Globus pallidus (tissue), 1 donor: ENCODE data around the gene ANKS1A.

Experiments
- DNase-seq: peaks from one replicate; pipeline ENCODE4 v3.0.0-alpha.2; 2015; ENCODE audit warnings: low spot score

Gene ANKS1A

GRCh38 chr6:35084511-35085203 lies 195.6 kb downstream of the ANKS1A start:
- DNase-seq, result no peak

GRCh38 chr6:35085359-35086281 lies 196.6 kb downstream of the ANKS1A start:
- DNase-seq, result no peak

GRCh38 chr6:35086282-35086632 lies 197.2 kb downstream of the ANKS1A start:
- no peak for DNase-seq

GRCh38 chr6:35086636-35087360 lies 197.7 kb downstream of the ANKS1A start:
- no peak for DNase-seq

GRCh38 chr6:35087361-35088280 lies 198.6 kb downstream of the ANKS1A start:
- DNase-seq, result no peak

- no peak for DNase-seq
Observed at GRCh38 chr6:35088281-35089215, 199.5 kb downstream of the ANKS1A start.

- DNase-seq, result no peak
Observed at GRCh38 chr6:35089216-35089934, 200.3 kb downstream of the ANKS1A start.

GRCh38 chr6:35089935-35090505 lies 201.0 kb downstream of the ANKS1A start:
- DNase-seq, result no peak

GRCh38 chr6:35090734-35091133 lies 201.7 kb downstream of the ANKS1A start:
- DNase-seq, result no peak

GRCh38 chr6:35091346-35092083 lies 202.5 kb downstream of the ANKS1A start:
- DNase-seq, result no peak

GRCh38 chr6:35092362-35093117 lies 203.5 kb downstream of the ANKS1A start:
- no peak for DNase-seq

- no peak for DNase-seq
Observed at GRCh38 chr6:35093118-35093445, 204.0 kb downstream of the ANKS1A start.

- DNase-seq, result no peak
Observed at GRCh38 chr6:35093783-35094182, 204.7 kb downstream of the ANKS1A start.

- DNase-seq, result no peak
Observed at GRCh38 chr6:35094183-35094582, 205.1 kb downstream of the ANKS1A start.

GRCh38 chr6:35096129-35096862 lies 207.2 kb downstream of the ANKS1A start:
- DNase-seq, result no peak

GRCh38 chr6:35099116-35099515 lies 210.1 kb downstream of the ANKS1A start:
- no peak for DNase-seq

GRCh38 chr6:35105078-35105477 lies 216.0 kb downstream of the ANKS1A start:
- DNase-seq, result no peak
